ENCODE measurements around the gene DNM3.

- TF ChIP-seq CTCF (IDR thresholded peaks at IDR 0.05; ENCODE audit: low read length) (no peak), EZH2 (optimal IDR thresholded peaks at IDR 0.05; ENCODE audit: low read depth, low read length) (no peak), EZH2phosphoT487 (IDR thresholded peaks at IDR 0.05; ENCODE audit: low read length) (no peak)
Measured at GRCh38 chr1:172277989-172278388, 436.7 kb downstream of the DNM3 start.
